HG02763 (cell line): ENCODE results near the gene FZR1.

Experiments
- ATAC-seq: cut with Tn5 transposase; IDR thresholded peaks from one replicate; pipeline ENCODE4 v1.9.1; 2021; ENCODE audit warnings: mild to moderate bottlenecking, moderate library complexity; ENCODE audit not compliant: unreplicated experiment

The FZR1 gene

GRCh38 chr19:3471954-3472655, 34.0 kb upstream of the FZR1 start:
- ATAC-seq = no peak

GRCh38 chr19:3474010-3474409, 32.1 kb upstream of the FZR1 start:
- no peak for ATAC-seq

GRCh38 chr19:3474614-3475013, 31.5 kb upstream of the FZR1 start:
- ATAC-seq = no peak

GRCh38 chr19:3475449-3475848, 30.7 kb upstream of the FZR1 start:
- no peak for ATAC-seq

- no peak for ATAC-seq
Observed at GRCh38 chr19:3476830-3477229, 29.3 kb upstream of the FZR1 start.

GRCh38 chr19:3477506-3477905, 28.6 kb upstream of the FZR1 start:
- ATAC-seq = no peak

- ATAC-seq = no peak
Observed at GRCh38 chr19:3477951-3478350, 28.2 kb upstream of the FZR1 start.

GRCh38 chr19:3478409-3479176, 27.5 kb upstream of the FZR1 start:
- no peak for ATAC-seq

GRCh38 chr19:3479177-3479833, 26.8 kb upstream of the FZR1 start:
- ATAC-seq = no peak

- no peak for ATAC-seq
Observed at GRCh38 chr19:3479834-3480215, 26.3 kb upstream of the FZR1 start.

- no peak for ATAC-seq
Observed at GRCh38 chr19:3480383-3481091, 25.6 kb upstream of the FZR1 start, which contains the start of gene SMIM24. TSS of gene SMIM24 (minus strand) at chr19:3480525. CDS start at chr19:3480463, 62 bp downstream.

GRCh38 chr19:3481241-3482090, 24.6 kb upstream of the FZR1 start:
- ATAC-seq = no peak

GRCh38 chr19:3482507-3483225, 23.4 kb upstream of the FZR1 start:
- ATAC-seq = no peak

GRCh38 chr19:3483226-3483628, 22.9 kb upstream of the FZR1 start, which contains the start of gene SMIM44:
TSS of gene SMIM44 (minus strand) at chr19:3483441. CDS start at chr19:3483403, 38 bp downstream.
- no peak for ATAC-seq

GRCh38 chr19:3491396-3492119, 14.6 kb upstream of the FZR1 start:
- ATAC-seq = no peak

- no peak for ATAC-seq
Observed at GRCh38 chr19:3492131-3492839, 13.8 kb upstream of the FZR1 start.

GRCh38 chr19:3492919-3493318, 13.2 kb upstream of the FZR1 start:
- ATAC-seq = no peak

- ATAC-seq = no peak
Observed at GRCh38 chr19:3493651-3494050, 12.5 kb upstream of the FZR1 start.
